Endodermal cell (in vitro differentiated cells): ENCODE data around the gene PPP5C. TPM values are rescaled to one million over a fixed set of nuclear protein-coding genes. Genes with fewer than 3 reads are reported as not detected.

ENCODE experiments used
- DNase-seq: peaks from one replicate; pipeline ENCODE4 v3.0.0-alpha.2; 2017
- H3K27ac ChIP-seq: 2 replicates; pipeline ENCODE4 v1.5.1; 2013; ENCODE audit warnings: mild to moderate bottlenecking, low read depth, low read length, moderate library complexity
- H3K27me3 ChIP-seq: 2 replicates; pipeline ENCODE4 v1.6.1; 2013; ENCODE audit warnings: mild to moderate bottlenecking, low read length, moderate library complexity; ENCODE audit not compliant: insufficient read depth, control insufficient read depth, poor library complexity, severe bottlenecking
- H3K36me3 ChIP-seq: 2 replicates; pipeline ENCODE4 v1.7.0; 2013; ENCODE audit warnings: mild to moderate bottlenecking, low read length, moderate library complexity; ENCODE audit not compliant: control insufficient read depth, insufficient read depth
- H3K4me1 ChIP-seq: one replicate; pipeline ENCODE4 v1.7.0; 2013; ENCODE audit warnings: low read length; ENCODE audit not compliant: control insufficient read depth, insufficient read depth
- H3K4me3 ChIP-seq: 2 replicates; pipeline ENCODE4 v1.5.1; 2013; ENCODE audit warnings: mild to moderate bottlenecking, low read length, moderate library complexity
- H3K9ac ChIP-seq: 2 replicates; pipeline ENCODE4 v1.6.1; 2013; ENCODE audit warnings: mild to moderate bottlenecking, low read length, moderate library complexity; ENCODE audit not compliant: poor library complexity, severe bottlenecking; ENCODE audit errors: extremely low read depth
- H3K9me3 ChIP-seq: 2 replicates; pipeline ENCODE4 v1.6.1; 2013; ENCODE audit warnings: mild to moderate bottlenecking, low read length, moderate library complexity; ENCODE audit not compliant: control insufficient read depth
- H3K27ac Mint-ChIP-seq: 2 replicates; pipeline ENCODE4 v1.8.0; 2020; ENCODE audit warnings: mixed read lengths
- H3K27me3 Mint-ChIP-seq: 2 replicates; pipeline ENCODE4 v1.8.0; 2021; ENCODE audit warnings: mild to moderate bottlenecking, mixed read lengths; ENCODE audit not compliant: insufficient read depth
- H3K36me3 Mint-ChIP-seq: 2 replicates; pipeline ENCODE4 v1.8.0; 2020; ENCODE audit warnings: low read depth, mixed read lengths
- H3K4me1 Mint-ChIP-seq: 2 replicates; pipeline ENCODE4 v1.8.0; 2020; ENCODE audit warnings: mixed read lengths
- H3K4me3 Mint-ChIP-seq: 2 replicates; pipeline ENCODE4 v1.8.0; 2020; ENCODE audit warnings: mild to moderate bottlenecking, moderate library complexity, mixed read lengths
- H3K9me3 Mint-ChIP-seq: 2 replicates; pipeline ENCODE4 v1.8.0; 2020; ENCODE audit warnings: mild to moderate bottlenecking, mixed read lengths
- WGBS, 2 experiments: methylation state at CpG; one replicate each; pipeline versions ENCODE4 v1.1.5 to v1.1.7; 2013; ENCODE audit warnings: missing lambda C conversion rate in 2 of 2, mixed read lengths in 1 of 2; ENCODE audit not compliant: insufficient coverage in 1 of 2, insufficient read length in 1 of 2; 5-methylcytosine and 5-hydroxymethylcytosine counted together
- total RNA-seq, 2 donors: library from RNA; stranded (reverse); fragmentation: NEBNext Ultra II Directional in 1 of 2; extraction: Animal tissue kit (Norgen Biotek cat#: 25700) in 1 of 2; gene quantifications; 2 replicates in 1 of 2; 3 replicates in 1 of 2; pipeline ENCODE4 v1.2.1, GENCODE V29; 2021
- TF ChIP-seq, protein P1 (sequence below): fragments of 200-600 bp; sonication (generic); conservative IDR thresholded peaks from 2 replicates; pipeline ENCODE4 v1.5.0; 2021; ENCODE audit warnings: antibody characterized with exemption, mild to moderate bottlenecking

Gene PPP5C
- total RNA-seq, 2 donors from 2014 or later, result 101 to 112 TPM

DNA sequence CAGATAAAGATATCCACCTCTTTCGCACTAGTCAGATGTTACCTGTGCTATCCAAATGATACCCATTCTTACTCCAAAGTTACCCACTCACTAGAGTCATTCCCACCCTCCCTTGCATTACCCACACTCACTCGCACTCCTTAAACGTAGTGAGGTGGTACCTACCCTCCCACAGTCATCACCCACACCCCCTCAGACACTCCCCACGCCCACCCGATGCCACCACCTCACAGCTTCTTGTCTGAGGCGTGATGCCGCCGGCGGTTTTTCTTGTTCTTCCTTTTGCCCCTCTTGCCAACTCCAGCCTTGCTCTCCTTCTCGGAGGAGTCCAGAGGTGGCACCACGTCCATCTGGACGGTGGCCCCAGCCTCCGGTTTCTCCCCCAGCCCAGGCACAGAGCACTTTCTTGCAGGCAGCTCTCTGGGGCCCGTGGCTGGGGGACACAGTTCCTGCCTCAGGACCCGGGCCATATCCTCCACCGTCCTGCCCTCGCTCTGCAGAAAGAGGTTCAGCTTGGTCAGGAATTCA lies 80.7 kb downstream of the PPP5C start:
- Histone ChIP-seq H3K9me3 (no peaks in the 10 kb centered on the region), H3K36me3 (no peaks in the 10 kb centered on the region), H3K9ac (no peak overlapping the region), H3K27ac (no peak overlapping the region), H3K4me1 (no peaks in the 10 kb centered on the region), H3K27me3 (peaks cover 18% of the 10 kb centered on the region), H3K4me3 (no peak overlapping the region)
- H3K4me1 Mint-ChIP-seq, result peaks cover 10% of the 10 kb centered on the region
- WGBS, 2 experiments, result 86 to 91% methylated on average over 11 to 17 of the region's 17 CpGs
- no peak for DNase-seq
- H3K36me3 Mint-ChIP-seq, result no peaks in the 10 kb centered on the region
- H3K4me3 Mint-ChIP-seq, result peak overlapping the region; percentile 46
- TF ChIP-seq, protein P1, sequence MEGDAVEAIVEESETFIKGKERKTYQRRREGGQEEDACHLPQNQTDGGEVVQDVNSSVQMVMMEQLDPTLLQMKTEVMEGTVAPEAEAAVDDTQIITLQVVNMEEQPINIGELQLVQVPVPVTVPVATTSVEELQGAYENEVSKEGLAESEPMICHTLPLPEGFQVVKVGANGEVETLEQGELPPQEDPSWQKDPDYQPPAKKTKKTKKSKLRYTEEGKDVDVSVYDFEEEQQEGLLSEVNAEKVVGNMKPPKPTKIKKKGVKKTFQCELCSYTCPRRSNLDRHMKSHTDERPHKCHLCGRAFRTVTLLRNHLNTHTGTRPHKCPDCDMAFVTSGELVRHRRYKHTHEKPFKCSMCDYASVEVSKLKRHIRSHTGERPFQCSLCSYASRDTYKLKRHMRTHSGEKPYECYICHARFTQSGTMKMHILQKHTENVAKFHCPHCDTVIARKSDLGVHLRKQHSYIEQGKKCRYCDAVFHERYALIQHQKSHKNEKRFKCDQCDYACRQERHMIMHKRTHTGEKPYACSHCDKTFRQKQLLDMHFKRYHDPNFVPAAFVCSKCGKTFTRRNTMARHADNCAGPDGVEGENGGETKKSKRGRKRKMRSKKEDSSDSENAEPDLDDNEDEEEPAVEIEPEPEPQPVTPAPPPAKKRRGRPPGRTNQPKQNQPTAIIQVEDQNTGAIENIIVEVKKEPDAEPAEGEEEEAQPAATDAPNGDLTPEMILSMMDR, result no peak
- peaks cover 48% of the 10 kb centered on the region for H3K27me3 Mint-ChIP-seq
- no peaks in the 10 kb centered on the region for H3K9me3 Mint-ChIP-seq
- no peak overlapping the region for H3K27ac Mint-ChIP-seq

GRCh38 chr19:46428239-46429135 lies 81.6 kb downstream of the PPP5C start, which contains the start of gene PNMA8C:
Gene PNMA8C (minus strand): TSS chr19:46428936. CDS start chr19:46428359, 577 bp downstream.
- peak; percentile 92 for DNase-seq
- Mint-ChIP-seq H3K4me3 (peak within 1 kb of the TSS; percentile 46), H3K9me3 (no peaks in the 10 kb centered on the region), H3K36me3 (no peaks in the 10 kb centered on the region), H3K4me1 (peaks cover 10% of the 10 kb centered on the region), H3K27me3 (peaks cover 46% of the 10 kb centered on the region), H3K27ac (no peak within 1 kb of the TSS)
- no peaks in the 10 kb centered on the region for H3K4me1 ChIP-seq
- no peak within 1 kb of the TSS for H3K4me3 ChIP-seq
- no peak within 1 kb of the TSS for H3K9ac ChIP-seq
- H3K36me3 ChIP-seq, result no peaks in the 10 kb centered on the region
- 31 to 39% methylated on average over 36 to 52 of the region's 52 CpGs for WGBS, 2 experiments
- no peaks in the 10 kb centered on the region for H3K9me3 ChIP-seq
- peaks cover 18% of the 10 kb centered on the region for H3K27me3 ChIP-seq
- TF ChIP-seq, protein P1, result no peak
- H3K27ac ChIP-seq, result peak within 1 kb of the TSS; percentile 59

DNA sequence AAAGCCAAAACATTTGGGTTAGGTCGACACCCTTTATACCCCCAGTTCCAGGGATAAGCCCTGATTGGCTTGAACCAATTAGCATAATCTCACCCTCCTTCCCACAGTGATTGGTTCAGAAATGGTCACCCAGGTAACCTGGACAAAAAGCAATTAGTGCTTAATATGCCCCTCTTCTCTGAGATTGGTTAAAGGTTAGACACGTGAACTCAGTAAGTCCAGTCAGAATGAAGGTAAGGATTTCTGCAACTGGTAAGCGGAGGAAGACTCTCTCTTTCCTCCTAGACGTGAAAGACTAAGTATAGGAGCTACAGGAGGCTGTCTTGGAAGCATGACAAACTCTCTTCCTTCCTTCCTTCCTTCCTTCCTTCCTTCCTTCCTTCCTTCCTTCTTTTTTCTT lies 83.1 kb downstream of the PPP5C start:
- H3K9me3 ChIP-seq, result no peaks in the 10 kb centered on the region
- H3K27me3 ChIP-seq, result peaks cover 18% of the 10 kb centered on the region
- Mint-ChIP-seq H3K4me3 (no peak overlapping the region), H3K36me3 (no peaks in the 10 kb centered on the region), H3K4me1 (peaks cover 10% of the 10 kb centered on the region), H3K27me3 (peaks cover 49% of the 10 kb centered on the region), H3K27ac (no peak overlapping the region), H3K9me3 (no peaks in the 10 kb centered on the region)
- H3K9ac ChIP-seq, result no peak overlapping the region
- no peak for DNase-seq
- H3K4me3 ChIP-seq, result no peak overlapping the region
- no peaks in the 10 kb centered on the region for H3K4me1 ChIP-seq
- 91 to 93% methylated on average over 3 to 4 of the region's 4 CpGs for WGBS, 2 experiments
- TF ChIP-seq, protein P1, result no peak
- no peak overlapping the region for H3K27ac ChIP-seq
- no peaks in the 10 kb centered on the region for H3K36me3 ChIP-seq
